Measurements from ENCODE around the gene SNTB2.

SNTB2 gene

GRCh38 chr16:69186642-69187445, at the start of gene SNTB2:
Gene SNTB2, plus strand, starts transcription at chr16:69187164. Its CDS starts 3 bp downstream, at chr16:69187167.
- TF ChIP-seq CREB1 (IDR thresholded peaks at IDR 0.05; ENCODE audit: low read depth), result no peak
- no peak for TF ChIP-seq RAD21 (IDR thresholded peaks at IDR 0.05; ENCODE audit: low read depth)
- TF ChIP-seq FOXM1 (IDR thresholded peaks at IDR 0.05; ENCODE audit: borderline replicate concordance, low read depth), result no peak
- peak; percentile 61; the same call in 1 of the 2 replicates for TF ChIP-seq MAX (IDR thresholded peaks at IDR 0.05)
- TF ChIP-seq EGR1 (IDR thresholded peaks at IDR 0.05), result peak; percentile 63
- no peak for TF ChIP-seq TEAD4 (IDR thresholded peaks at IDR 0.05)
- TF ChIP-seq REST (IDR thresholded peaks at IDR 0.05; ENCODE audit: low read depth), result 0 out of 2 replicates have a peak, but pooled peaks have one; percentile 6
- peak; percentile 20; the same call in 1 of the 2 replicates for TF ChIP-seq EP300 (IDR thresholded peaks at IDR 0.05; ENCODE audit: borderline replicate concordance)
- no peak for TF ChIP-seq USF1 (IDR thresholded peaks at IDR 0.05)
- TF ChIP-seq YY1 (IDR thresholded peaks at IDR 0.05; ENCODE audit: low read depth), result peak; percentile 73
- TF ChIP-seq TAF1 (IDR thresholded peaks at IDR 0.05; ENCODE audit: low read depth), result peak; percentile 77
- TF ChIP-seq ZBTB7A (IDR thresholded peaks at IDR 0.05; ENCODE audit: low read depth), result no peak
- TF ChIP-seq NFIC (IDR thresholded peaks at IDR 0.05), result no peak
- TF ChIP-seq TCF12 (IDR thresholded peaks at IDR 0.05; ENCODE audit: low read depth), result no peak
- TF ChIP-seq CEBPB (IDR thresholded peaks at IDR 0.05), result no peak

GRCh38 chr16:69138608-69139007, 48.4 kb upstream of the SNTB2 start:
- no peak for TF ChIP-seq ZBTB7A (IDR thresholded peaks at IDR 0.05; ENCODE audit: low read depth)
- no peak for TF ChIP-seq NFIC (IDR thresholded peaks at IDR 0.05)
- no peak for TF ChIP-seq FOXM1 (IDR thresholded peaks at IDR 0.05; ENCODE audit: borderline replicate concordance, low read depth)
- no peak for TF ChIP-seq TEAD4 (IDR thresholded peaks at IDR 0.05)
- no peak for TF ChIP-seq USF1 (IDR thresholded peaks at IDR 0.05)
- TF ChIP-seq CEBPB (IDR thresholded peaks at IDR 0.05), result no peak
- no peak for TF ChIP-seq TAF1 (IDR thresholded peaks at IDR 0.05; ENCODE audit: low read depth)
- no peak for TF ChIP-seq EP300 (IDR thresholded peaks at IDR 0.05; ENCODE audit: borderline replicate concordance)
- TF ChIP-seq REST (IDR thresholded peaks at IDR 0.05; ENCODE audit: low read depth), result no peak
- TF ChIP-seq TCF12 (IDR thresholded peaks at IDR 0.05; ENCODE audit: low read depth), result no peak
- no peak for TF ChIP-seq YY1 (IDR thresholded peaks at IDR 0.05; ENCODE audit: low read depth)
- TF ChIP-seq RAD21 (IDR thresholded peaks at IDR 0.05; ENCODE audit: low read depth), result no peak
- TF ChIP-seq MAX (IDR thresholded peaks at IDR 0.05), result no peak
- TF ChIP-seq CREB1 (IDR thresholded peaks at IDR 0.05; ENCODE audit: low read depth), result no peak
- no peak for TF ChIP-seq EGR1 (IDR thresholded peaks at IDR 0.05)

GRCh38 chr16:69141014-69141413, 46.0 kb upstream of the SNTB2 start:
- no peak for TF ChIP-seq USF1 (IDR thresholded peaks at IDR 0.05)
- no peak for TF ChIP-seq YY1 (IDR thresholded peaks at IDR 0.05; ENCODE audit: low read depth)
- no peak for TF ChIP-seq CEBPB (IDR thresholded peaks at IDR 0.05)
- TF ChIP-seq CREB1 (IDR thresholded peaks at IDR 0.05; ENCODE audit: low read depth), result no peak
- TF ChIP-seq FOXM1 (IDR thresholded peaks at IDR 0.05; ENCODE audit: borderline replicate concordance, low read depth), result no peak
- TF ChIP-seq TCF12 (IDR thresholded peaks at IDR 0.05; ENCODE audit: low read depth), result no peak
- no peak for TF ChIP-seq NFIC (IDR thresholded peaks at IDR 0.05)
- TF ChIP-seq ZBTB7A (IDR thresholded peaks at IDR 0.05; ENCODE audit: low read depth), result no peak
- no peak for TF ChIP-seq TEAD4 (IDR thresholded peaks at IDR 0.05)
- TF ChIP-seq REST (IDR thresholded peaks at IDR 0.05; ENCODE audit: low read depth), result no peak
- TF ChIP-seq EP300 (IDR thresholded peaks at IDR 0.05; ENCODE audit: borderline replicate concordance), result no peak
- no peak for TF ChIP-seq TAF1 (IDR thresholded peaks at IDR 0.05; ENCODE audit: low read depth)
- no peak for TF ChIP-seq RAD21 (IDR thresholded peaks at IDR 0.05; ENCODE audit: low read depth)
- TF ChIP-seq EGR1 (IDR thresholded peaks at IDR 0.05), result no peak
- TF ChIP-seq MAX (IDR thresholded peaks at IDR 0.05), result no peak

All from Ishikawa (cell line).